Peyer's patch (tissue), 4 donors: ENCODE measurements around the gene HAP1.

Experiments
- CTCF ChIP-seq, 6 experiments: fragments of 450-650 bp in 4 of 6; fragments of 200-600 bp in 2 of 6; sonication (generic) in 1 of 6; IDR thresholded peaks; one replicate each; pipeline ENCODE4 v1.5.1; 2017 to 2019; ENCODE audit warnings: antibody characterized with exemption in 6 of 6, mild to moderate bottlenecking in 3 of 6, moderate library complexity in 1 of 6
- POLR2A ChIP-seq, 2 donors: fragments of 450-650 bp; IDR thresholded peaks; one replicate each; pipeline ENCODE4 v1.5.1; 2017; ENCODE audit warnings: antibody characterized with exemption in 2 of 2, mild to moderate bottlenecking in 2 of 2, moderate library complexity in 2 of 2

- TF ChIP-seq CTCF (IDR thresholded peaks at IDR 0.05) (peak; percentile 44 to 83 (median 70)), POLR2A (IDR thresholded peaks at IDR 0.05) (no peak)
Observed at GRCh38 chr17:41689497-41690299, 44.7 kb downstream of the HAP1 start.
